ENCODE results near the gene ACTL7B. TPM values are rescaled to one million over a fixed set of nuclear protein-coding genes. Genes with fewer than 3 reads are reported as not detected.

The ACTL7B gene, protein sequence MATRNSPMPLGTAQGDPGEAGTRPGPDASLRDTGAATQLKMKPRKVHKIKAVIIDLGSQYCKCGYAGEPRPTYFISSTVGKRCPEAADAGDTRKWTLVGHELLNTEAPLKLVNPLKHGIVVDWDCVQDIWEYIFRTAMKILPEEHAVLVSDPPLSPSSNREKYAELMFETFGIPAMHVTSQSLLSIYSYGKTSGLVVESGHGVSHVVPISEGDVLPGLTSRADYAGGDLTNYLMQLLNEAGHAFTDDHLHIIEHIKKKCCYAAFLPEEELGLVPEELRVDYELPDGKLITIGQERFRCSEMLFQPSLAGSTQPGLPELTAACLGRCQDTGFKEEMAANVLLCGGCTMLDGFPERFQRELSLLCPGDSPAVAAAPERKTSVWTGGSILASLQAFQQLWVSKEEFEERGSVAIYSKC
- not detected for total RNA-seq (2013)
- polyA plus RNA-seq (under 1 TPM in 1 of 3 donors, not detected in 2; 0.05 TPM), polyA minus RNA-seq (not detected in 2 replicates), total RNA-seq (0 to 0.12 (median 0) reads per million in 11 experiments)

DNA sequence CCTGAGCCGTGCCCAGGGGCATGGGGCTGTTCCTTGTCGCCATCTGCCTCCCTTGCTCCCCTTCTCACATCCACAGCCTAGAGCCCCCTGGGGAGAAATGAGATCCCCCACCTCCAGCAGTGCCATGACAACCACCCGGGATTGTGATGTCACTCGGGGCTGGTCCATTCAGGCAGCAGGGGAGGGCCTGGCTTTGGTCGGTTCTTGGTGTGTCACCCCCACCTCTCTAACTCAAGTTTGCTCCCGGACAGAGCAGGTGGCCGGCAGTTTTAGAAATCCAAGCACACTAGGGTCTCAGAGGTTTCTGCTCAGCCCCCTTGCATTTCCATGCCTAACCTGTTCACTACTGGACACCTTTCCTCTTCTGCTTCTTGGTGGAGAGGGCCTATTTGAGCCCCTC is at the start of gene ACTL7B:
Gene ACTL7B (minus strand): TSS at position 99 of the 400 bp plus-strand sequence. CDS start 56 bp downstream, at position 43.
- Histone ChIP-seq H3K4me1 (ENCODE audit: control insufficient read depth in 1 of 2, insufficient read depth in 2 of 2, low read length in 2 of 2) (peaks cover 0 to 3% of the 10 kb centered on the region in 2 donors), H3K9ac (ENCODE audit: insufficient read depth, low read length, poor library complexity, severe bottlenecking) (no peak within 1 kb of the TSS), H4K20me1 (ENCODE audit: insufficient read depth, low read length) (no peaks in the 10 kb centered on the region), H3K27ac (ENCODE audit: low read depth in 1 of 2, low read length in 2 of 2) (no peak within 1 kb of the TSS), H3K9me3 (replicated peaks in 1 of 2; ENCODE audit: control insufficient read depth in 1 of 2, insufficient read depth in 1 of 2, low read length in 2 of 2) (no peaks in the 10 kb centered on the region), H3K4me2 (replicated peaks; ENCODE audit: extremely low read depth, low read length, poor library complexity, severe bottlenecking) (no peak within 1 kb of the TSS), H3K4me3 (replicated peaks in 1 of 3; ENCODE audit: low read depth in 2 of 3, low read length in 3 of 3) (no peak within 1 kb of the TSS), H2AFZ (ENCODE audit: insufficient read depth, low read depth, low read length, poor library complexity, severe bottlenecking) (no peak within 1 kb of the TSS), H3K79me2 (ENCODE audit: insufficient read depth, low read length) (no peaks in the 10 kb centered on the region), H3K36me3 (replicated peaks in 1 of 2; ENCODE audit: control insufficient read depth in 1 of 2, insufficient read depth in 2 of 2, low read length in 2 of 2) (no peaks in the 10 kb centered on the region), H3K27me3 (ENCODE audit: control insufficient read depth in 2 of 2, insufficient read depth in 2 of 2, low read length in 2 of 2) (peaks cover 0 to 3% of the 10 kb centered on the region in 2 donors)
- H3K27me3 Mint-ChIP-seq (ENCODE audit: low read depth in 3 of 3) = peaks cover 0 to 5% (median 5%) of the 10 kb centered on the region in 3 donors
- H3K36me3 Mint-ChIP-seq = no peaks in the 10 kb centered on the region
- TF ChIP-seq, protein P1, sequence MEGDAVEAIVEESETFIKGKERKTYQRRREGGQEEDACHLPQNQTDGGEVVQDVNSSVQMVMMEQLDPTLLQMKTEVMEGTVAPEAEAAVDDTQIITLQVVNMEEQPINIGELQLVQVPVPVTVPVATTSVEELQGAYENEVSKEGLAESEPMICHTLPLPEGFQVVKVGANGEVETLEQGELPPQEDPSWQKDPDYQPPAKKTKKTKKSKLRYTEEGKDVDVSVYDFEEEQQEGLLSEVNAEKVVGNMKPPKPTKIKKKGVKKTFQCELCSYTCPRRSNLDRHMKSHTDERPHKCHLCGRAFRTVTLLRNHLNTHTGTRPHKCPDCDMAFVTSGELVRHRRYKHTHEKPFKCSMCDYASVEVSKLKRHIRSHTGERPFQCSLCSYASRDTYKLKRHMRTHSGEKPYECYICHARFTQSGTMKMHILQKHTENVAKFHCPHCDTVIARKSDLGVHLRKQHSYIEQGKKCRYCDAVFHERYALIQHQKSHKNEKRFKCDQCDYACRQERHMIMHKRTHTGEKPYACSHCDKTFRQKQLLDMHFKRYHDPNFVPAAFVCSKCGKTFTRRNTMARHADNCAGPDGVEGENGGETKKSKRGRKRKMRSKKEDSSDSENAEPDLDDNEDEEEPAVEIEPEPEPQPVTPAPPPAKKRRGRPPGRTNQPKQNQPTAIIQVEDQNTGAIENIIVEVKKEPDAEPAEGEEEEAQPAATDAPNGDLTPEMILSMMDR (IDR thresholded peaks at IDR 0.05) = no peak
- WGBS (ENCODE audit: insufficient coverage) = 93% methylated on average over 7 of the region's 7 CpGs
- H3K4me3 Mint-ChIP-seq = no peak within 1 kb of the TSS
- H3K9me3 Mint-ChIP-seq = peaks cover 0 to 2% (median 0%) of the 10 kb centered on the region in 7 donors
- H3K27ac Mint-ChIP-seq = no peak within 1 kb of the TSS
- intact Hi-C loops (cut with micrococcal nuclease) = no loop called here
- no peak for DNase-seq
- peaks cover 20% of the 10 kb centered on the region for H3K4me1 Mint-ChIP-seq

DNA sequence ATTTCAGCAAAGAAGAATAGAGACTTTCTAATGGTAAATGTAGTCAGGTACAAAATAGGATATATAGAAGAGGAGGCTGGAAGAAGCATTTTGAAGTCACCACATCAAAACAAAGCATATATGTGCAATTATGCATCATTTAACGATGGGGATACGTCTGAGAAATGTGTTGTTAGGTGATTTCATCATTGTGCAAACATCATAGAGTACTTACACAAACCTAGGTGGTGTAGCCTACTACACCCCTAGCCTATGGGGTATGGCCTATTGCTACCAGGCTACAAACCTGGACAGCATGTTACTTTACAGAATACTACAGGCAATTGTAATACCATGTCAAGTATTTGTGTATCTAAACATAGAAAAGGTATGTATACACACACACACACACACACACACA is 49.7 kb upstream of the ACTL7B start:
- H3K27ac Mint-ChIP-seq = no peak overlapping the region

More for the DNA sequence above, 49.7 kb upstream of the ACTL7B start:
- no peaks in the 10 kb centered on the region for H3K9me3 ChIP-seq (replicated peaks in 1 of 2; ENCODE audit: control insufficient read depth in 1 of 2, insufficient read depth in 1 of 2, low read length in 2 of 2)
- Mint-ChIP-seq H3K4me1 (peaks cover 11% of the 10 kb centered on the region), H3K9me3 (no peaks in the 10 kb centered on the region), H3K4me3 (no peak overlapping the region), H3K36me3 (peaks cover 80 to 81% of the 10 kb centered on the region in 2 donors), H3K27me3 (ENCODE audit: low read depth in 3 of 3) (no peaks in the 10 kb centered on the region)
- WGBS (ENCODE audit: insufficient coverage) = no CpG with 5 or more reads among the region's 2 CpGs
- peaks cover 78 to 97% of the 10 kb centered on the region in 2 donors for H3K36me3 ChIP-seq (replicated peaks in 1 of 2; ENCODE audit: control insufficient read depth in 1 of 2, insufficient read depth in 2 of 2, low read length in 2 of 2)
- no peak overlapping the region for H2AFZ ChIP-seq (ENCODE audit: insufficient read depth, low read depth, low read length, poor library complexity, severe bottlenecking)
- no peak overlapping the region for H3K27ac ChIP-seq (ENCODE audit: low read depth in 1 of 2, low read length in 2 of 2)
- H3K4me3 ChIP-seq (replicated peaks in 1 of 3; ENCODE audit: low read depth in 2 of 3, low read length in 3 of 3) = no peak overlapping the region
- no peaks in the 10 kb centered on the region for H3K79me2 ChIP-seq (ENCODE audit: insufficient read depth, low read length)
- DNase-seq = no peak
- H3K27me3 ChIP-seq (ENCODE audit: control insufficient read depth in 2 of 2, insufficient read depth in 2 of 2, low read length in 2 of 2) = no peaks in the 10 kb centered on the region
- TF ChIP-seq, protein P1 (IDR thresholded peaks at IDR 0.05) = no peak
- no peaks in the 10 kb centered on the region for H4K20me1 ChIP-seq (ENCODE audit: insufficient read depth, low read length)
- no peak overlapping the region for H3K4me2 ChIP-seq (replicated peaks; ENCODE audit: extremely low read depth, low read length, poor library complexity, severe bottlenecking)
- no peaks in the 10 kb centered on the region for H3K4me1 ChIP-seq (ENCODE audit: control insufficient read depth in 1 of 2, insufficient read depth in 2 of 2, low read length in 2 of 2)
- H3K9ac ChIP-seq (ENCODE audit: insufficient read depth, low read length, poor library complexity, severe bottlenecking) = no peak overlapping the region
- intact Hi-C loops (cut with micrococcal nuclease) = no loop called here

Measured in CD14-positive monocyte (primary cell).